GM23338 (cell line): Measurements from ENCODE around the gene TEX44. TPM values are rescaled to one million over a fixed set of nuclear protein-coding genes. Genes with fewer than 3 reads are reported as not detected.
A peak's percentile ranks its signal among the peaks of the same experiment; 100 is the strongest.
"Not testable (repeated sequence)": the region's sequence is repeated elsewhere in the genome, so short reads cannot be mapped to it uniquely, and the experiment has no call there.

Experiments
- ATAC-seq: fragments of 200-7000 bp; cut with Tn5 transposase; 3 replicates; pipeline ENCODE4 v1.9.1; 2020
- DNase-seq: peaks from one replicate; pipeline ENCODE4 v3.0.0-alpha.2; 2015; ENCODE audit warnings: low spot score
- H2AFZ ChIP-seq: fragments of 200-600 bp; sonication (generic); 2 replicates; pipeline ENCODE4 v1.8.0; 2016; ENCODE audit warnings: antibody characterized with exemption, mild to moderate bottlenecking, moderate library complexity
- H3F3A ChIP-seq: fragments of 200-600 bp; sonication (generic); replicated peaks from 2 replicates; pipeline ENCODE4 v1.8.0; 2017; ENCODE audit warnings: antibody characterized with exemption, mixed run types, low read depth
- H3K27ac ChIP-seq: fragments of 200-600 bp; sonication (generic); 2 replicates; pipeline ENCODE4 v1.6.1; 2016; ENCODE audit warnings: low read depth
- H3K27me3 ChIP-seq: fragments of 200-600 bp; sonication (generic); 2 replicates; pipeline ENCODE4 v1.8.0; 2016; ENCODE audit warnings: mild to moderate bottlenecking, mixed run types, moderate library complexity; ENCODE audit not compliant: insufficient read depth
- H3K36me3 ChIP-seq: fragments of 200-600 bp; sonication (generic); 2 replicates; pipeline ENCODE4 v1.8.0; 2016; ENCODE audit warnings: mild to moderate bottlenecking; ENCODE audit not compliant: insufficient read depth
- H3K4me1 ChIP-seq: fragments of 200-600 bp; sonication (generic); 2 replicates; pipeline ENCODE4 v1.8.0; 2016; ENCODE audit warnings: mild to moderate bottlenecking, moderate library complexity; ENCODE audit not compliant: insufficient read depth
- H3K4me2 ChIP-seq: fragments of 200-600 bp; sonication (generic); 2 replicates; pipeline ENCODE4 v1.7.1; 2017; ENCODE audit warnings: mixed run types
- H3K4me3 ChIP-seq: fragments of 200-600 bp; sonication (generic); 2 replicates; pipeline ENCODE4 v1.6.1; 2016; ENCODE audit warnings: mixed run types
- H3K79me2 ChIP-seq: fragments of 200-600 bp; sonication (generic); replicated peaks from 2 replicates; pipeline ENCODE4 v1.8.0; 2017; ENCODE audit warnings: mild to moderate bottlenecking; ENCODE audit not compliant: insufficient read depth
- H3K9me2 ChIP-seq: fragments of 200-600 bp; sonication (generic); 2 replicates; pipeline ENCODE4 v1.8.0; 2017; ENCODE audit not compliant: insufficient read depth
- H4K20me1 ChIP-seq: fragments of 200-600 bp; sonication (generic); replicated peaks from 2 replicates; pipeline ENCODE4 v1.8.0; 2017; ENCODE audit warnings: mild to moderate bottlenecking; ENCODE audit not compliant: insufficient read depth
- H3K27ac Mint-ChIP-seq: 2 replicates; pipeline ENCODE4 v1.8.0; 2020; ENCODE audit warnings: inconsistent platforms, mild to moderate bottlenecking, moderate library complexity, mixed read lengths
- H3K27me3 Mint-ChIP-seq: 3 replicates; pipeline ENCODE4 v1.8.0; 2022; ENCODE audit warnings: low read depth, mild to moderate bottlenecking, moderate library complexity, mixed read lengths, inconsistent platforms; ENCODE audit not compliant: insufficient read depth, poor library complexity
- H3K36me3 Mint-ChIP-seq: 3 replicates; pipeline ENCODE4 v1.8.0; 2021; ENCODE audit warnings: low read depth, mild to moderate bottlenecking, inconsistent platforms, moderate library complexity, mixed read lengths
- H3K4me1 Mint-ChIP-seq: 3 replicates; pipeline ENCODE4 v1.8.0; 2020; ENCODE audit warnings: mild to moderate bottlenecking, inconsistent platforms, mixed read lengths
- H3K4me3 Mint-ChIP-seq: 3 replicates; pipeline ENCODE4 v1.8.0; 2021; ENCODE audit warnings: moderate library complexity, mild to moderate bottlenecking, inconsistent platforms, mixed read lengths
- H3K9me3 Mint-ChIP-seq: 3 replicates; pipeline ENCODE4 v1.8.0; 2020; ENCODE audit warnings: moderate library complexity, mild to moderate bottlenecking, inconsistent platforms, mixed read lengths
- ZNF114 ChIP-seq: fragments of 250-450 bp; sonication (Bioruptor Pico); IDR thresholded peaks from 2 replicates; pipeline ENCODE4 v1.5.0; 2020; ENCODE audit warnings: mild to moderate bottlenecking, moderate library complexity
- ZNF331 ChIP-seq: fragments of 250-450 bp; sonication (Bioruptor Pico); IDR thresholded peaks from 2 replicates; pipeline ENCODE4 v1.5.0; 2020; ENCODE audit warnings: low read depth, mild to moderate bottlenecking, moderate library complexity
- ZNF462 ChIP-seq: fragments of 250-450 bp; sonication (Bioruptor Pico); IDR thresholded peaks from 2 replicates; pipeline ENCODE4 v1.5.0; 2020; ENCODE audit warnings: mild to moderate bottlenecking, moderate library complexity
- polyA plus RNA-seq: library from polyadenylated mRNA; unstranded; fragments of >200 nt; fragmentation: Nextera tagmentation; extraction: Ambion mirVana; gene quantifications from 2 replicates; pipeline ENCODE4 v1.2.1, GENCODE V29; 2016
- total RNA-seq: library from RNA; depleted of rRNA; stranded (reverse); fragments of >200 nt; shearing (Covaris generic); gene quantifications from 2 replicates; pipeline ENCODE4 v1.2.3, GENCODE V29; 2014

Gene TEX44
- total and polyA plus RNA-seq, 2 experiments from 2014 or later: not detected

GRCh38 chr2:231568098-231568784 lies 24.4 kb upstream of the TEX44 start (continued):
- no peak for TF ChIP-seq ZNF462
- no peak for TF ChIP-seq ZNF331 (CRISPR knock-in tag)
- no peak for TF ChIP-seq ZNF114 (CRISPR knock-in tag)

GRCh38 chr2:231568785-231569435 lies 23.8 kb upstream of the TEX44 start:
- Histone ChIP-seq H2AFZ (peak overlapping the region; percentile 53; the same call in 1 of the 2 replicates), H3F3A (peaks cover 8% of the 10 kb centered on the region), H3K79me2 (no peaks in the 10 kb centered on the region), H3K9me2 (no peaks in the 10 kb centered on the region), H3K4me3 (no peak overlapping the region), H4K20me1 (no peaks in the 10 kb centered on the region), H3K27me3 (no peaks in the 10 kb centered on the region), H3K4me2 (no peak overlapping the region; the same call in 1 of the 2 replicates), H3K36me3 (no peaks in the 10 kb centered on the region), H3K4me1 (peaks cover 31% of the 10 kb centered on the region), H3K27ac (peak overlapping the region; percentile 64; the same call in 1 of the 2 replicates)
- no peak for ATAC-seq
- H3K27ac Mint-ChIP-seq: no peak overlapping the region
- peaks cover 42% of the 10 kb centered on the region for H3K9me3 Mint-ChIP-seq
- H3K4me3 Mint-ChIP-seq: no peak overlapping the region
- H3K27me3 Mint-ChIP-seq: peaks cover 14% of the 10 kb centered on the region
- peaks cover 49% of the 10 kb centered on the region for H3K4me1 Mint-ChIP-seq
- DNase-seq: no peak
- peaks cover 23% of the 10 kb centered on the region for H3K36me3 Mint-ChIP-seq
- TF ChIP-seq ZNF331 (CRISPR knock-in tag): no peak

- not testable (repeated sequence) for H3K27me3 ChIP-seq, H2AFZ ChIP-seq, H3K79me2 ChIP-seq, H3K4me3 ChIP-seq, H3K4me2 ChIP-seq, H3K4me3 Mint-ChIP-seq, H4K20me1 ChIP-seq, H3K36me3 ChIP-seq, ATAC-seq, DNase-seq, H3K9me2 ChIP-seq
- H3K4me1 Mint-ChIP-seq: peaks cover 59% of the 10 kb centered on the region
- Histone ChIP-seq H3F3A (peaks cover 14% of the 10 kb centered on the region), H3K4me1 (peaks cover 36% of the 10 kb centered on the region), H3K27ac (peak overlapping the region; percentile 85)
- H3K9me3 Mint-ChIP-seq: peaks cover 27% of the 10 kb centered on the region
- H3K36me3 Mint-ChIP-seq: peaks cover 15% of the 10 kb centered on the region
- peaks cover 12% of the 10 kb centered on the region for H3K27me3 Mint-ChIP-seq
- peak overlapping the region; percentile 98; the same call in 1 of the 2 replicates for H3K27ac Mint-ChIP-seq
Observed at GRCh38 chr2:231570915-231571314, 21.7 kb upstream of the TEX44 start.
